ENCODE data around the gene ETV3L.

ETV3L gene

GRCh38 chr1:157137408-157138219, 38.0 kb upstream of the ETV3L start:
- Histone ChIP-seq H4K20me1 (ENCODE audit: insufficient read depth) (no peaks in the 10 kb centered on the region), H3K4me1 (ENCODE audit: low read depth, poor library complexity, severe bottlenecking) (peaks cover 53% of the 10 kb centered on the region), H2AFZ (ENCODE audit: low read depth) (peak overlapping the region; percentile 73), H3K4me2 (peak overlapping the region; percentile 92), H3K27ac (peak overlapping the region; percentile 51), H3K27me3 (ENCODE audit: insufficient read depth, low read depth) (no peaks in the 10 kb centered on the region), H3K9ac (peak overlapping the region; percentile 73), H3K4me3 (IDR thresholded peaks at IDR 0.05; ENCODE audit: insufficient read depth, low read depth, low read length) (peak overlapping the region; percentile 88), H3K79me2 (ENCODE audit: insufficient read depth, low read depth) (peaks cover 39% of the 10 kb centered on the region), H3K36me3 (ENCODE audit: insufficient read depth) (peaks cover 5% of the 10 kb centered on the region; the same call in 1 of the 2 replicates)
- no peak for TF ChIP-seq CTCF (conservative IDR thresholded peaks at IDR 0.05; ENCODE audit: low read depth, low read length)

- no peak overlapping the region for H2AFZ ChIP-seq (ENCODE audit: low read depth)
- no peaks in the 10 kb centered on the region for H4K20me1 ChIP-seq (ENCODE audit: insufficient read depth)
- peak overlapping the region; percentile 92 for H3K4me2 ChIP-seq
- H3K4me1 ChIP-seq (ENCODE audit: low read depth, poor library complexity, severe bottlenecking), result peaks cover 59% of the 10 kb centered on the region
- H3K79me2 ChIP-seq (ENCODE audit: insufficient read depth, low read depth), result peaks cover 45% of the 10 kb centered on the region
- peaks cover 8% of the 10 kb centered on the region; the same call in 1 of the 2 replicates for H3K36me3 ChIP-seq (ENCODE audit: insufficient read depth)
- no peaks in the 10 kb centered on the region for H3K27me3 ChIP-seq (ENCODE audit: insufficient read depth, low read depth)
- TF ChIP-seq CTCF (conservative IDR thresholded peaks at IDR 0.05; ENCODE audit: low read depth, low read length), result no peak
- peak overlapping the region; percentile 73 for H3K9ac ChIP-seq
- peak overlapping the region; percentile 88 for H3K4me3 ChIP-seq (IDR thresholded peaks at IDR 0.05; ENCODE audit: insufficient read depth, low read depth, low read length)
- peak overlapping the region; percentile 51; the same call in 1 of the 2 replicates for H3K27ac ChIP-seq
These were observed 37.4 kb upstream of the ETV3L start for GRCh38 chr1:157137046-157137407.

- Histone ChIP-seq H3K36me3 (ENCODE audit: insufficient read depth) (peaks cover 17% of the 10 kb centered on the region; the same call in 1 of the 2 replicates), H3K27ac (peak overlapping the region; percentile 51), H3K79me2 (ENCODE audit: insufficient read depth, low read depth) (peaks cover 54% of the 10 kb centered on the region), H2AFZ (ENCODE audit: low read depth) (no peak overlapping the region), H4K20me1 (ENCODE audit: insufficient read depth) (no peaks in the 10 kb centered on the region), H3K4me2 (peak overlapping the region; percentile 92), H3K4me1 (ENCODE audit: low read depth, poor library complexity, severe bottlenecking) (peaks cover 68% of the 10 kb centered on the region), H3K27me3 (ENCODE audit: insufficient read depth, low read depth) (no peaks in the 10 kb centered on the region), H3K9ac (peak overlapping the region; percentile 73; the same call in 1 of the 2 replicates), H3K4me3 (IDR thresholded peaks at IDR 0.05; ENCODE audit: insufficient read depth, low read depth, low read length) (peak overlapping the region; percentile 88)
- TF ChIP-seq CTCF (conservative IDR thresholded peaks at IDR 0.05; ENCODE audit: low read depth, low read length), result peak; percentile 71
These were observed 36.5 kb upstream of the ETV3L start for GRCh38 chr1:157136133-157136532.

GRCh38 chr1:157135646-157136045, 36.0 kb upstream of the ETV3L start:
- no peak for TF ChIP-seq CTCF (conservative IDR thresholded peaks at IDR 0.05; ENCODE audit: low read depth, low read length)
- no peak overlapping the region for H2AFZ ChIP-seq (ENCODE audit: low read depth)
- H3K27me3 ChIP-seq (ENCODE audit: insufficient read depth, low read depth), result no peaks in the 10 kb centered on the region
- peaks cover 59% of the 10 kb centered on the region for H3K79me2 ChIP-seq (ENCODE audit: insufficient read depth, low read depth)
- H3K4me1 ChIP-seq (ENCODE audit: low read depth, poor library complexity, severe bottlenecking), result peaks cover 73% of the 10 kb centered on the region
- H3K36me3 ChIP-seq (ENCODE audit: insufficient read depth), result peaks cover 22% of the 10 kb centered on the region; the same call in 1 of the 2 replicates
- H3K4me2 ChIP-seq, result peak overlapping the region; percentile 92
- peak overlapping the region; percentile 51 for H3K27ac ChIP-seq
- H3K4me3 ChIP-seq (IDR thresholded peaks at IDR 0.05; ENCODE audit: insufficient read depth, low read depth, low read length), result peak overlapping the region; percentile 88
- H3K9ac ChIP-seq, result peak overlapping the region; percentile 73; the same call in 1 of the 2 replicates
- no peaks in the 10 kb centered on the region for H4K20me1 ChIP-seq (ENCODE audit: insufficient read depth)

All from KMS-11 (cell line).